GM23248 (cell line): Measurements from ENCODE around the gene SLC4A8. TPM values are rescaled to one million over a fixed set of nuclear protein-coding genes. Genes with fewer than 3 reads are reported as not detected.

Source experiments
- DNase-seq: peaks from one replicate; pipeline ENCODE4 v3.0.0-alpha.2; 2015
- H2AFZ ChIP-seq: fragments of 200-600 bp; sonication (generic); 2 replicates; pipeline ENCODE4 v1.6.1; 2016; ENCODE audit warnings: antibody characterized with exemption
- H3F3A ChIP-seq: fragments of 200-600 bp; sonication (generic); 2 replicates; pipeline ENCODE4 v1.6.1; 2016; ENCODE audit warnings: mild to moderate bottlenecking, antibody characterized with exemption, mixed run types; ENCODE audit not compliant: insufficient read depth
- H3K27ac ChIP-seq: fragments of 200-600 bp; sonication (generic); 2 replicates; pipeline ENCODE4 v1.5.1; 2016; ENCODE audit warnings: mild to moderate bottlenecking
- H3K27me3 ChIP-seq: fragments of 200-600 bp; sonication (generic); replicated peaks from 2 replicates; pipeline ENCODE4 v1.6.1; 2016; ENCODE audit warnings: mild to moderate bottlenecking; ENCODE audit not compliant: insufficient read depth
- H3K36me3 ChIP-seq: fragments of 200-600 bp; sonication (generic); 2 replicates; pipeline ENCODE4 v1.6.1; 2016; ENCODE audit warnings: low read depth, mild to moderate bottlenecking
- H3K4me1 ChIP-seq: fragments of 200-600 bp; sonication (generic); 2 replicates; pipeline ENCODE4 v1.6.1; 2016; ENCODE audit warnings: mild to moderate bottlenecking; ENCODE audit not compliant: insufficient read depth
- H3K4me2 ChIP-seq: fragments of 200-600 bp; sonication (generic); one replicate; pipeline ENCODE4 v1.6.1; 2016; ENCODE audit warnings: mild to moderate bottlenecking; ENCODE audit not compliant: unreplicated experiment
- H3K4me3 ChIP-seq: fragments of 200-600 bp; sonication (generic); 2 replicates; pipeline ENCODE4 v1.5.1; 2016; ENCODE audit warnings: mild to moderate bottlenecking
- H3K79me2 ChIP-seq: fragments of 200-600 bp; sonication (generic); 2 replicates; pipeline ENCODE4 v1.6.1; 2016; ENCODE audit warnings: mild to moderate bottlenecking; ENCODE audit not compliant: insufficient read depth
- H3K9ac ChIP-seq: fragments of 200-600 bp; sonication (generic); 2 replicates; pipeline ENCODE4 v1.6.1; 2016; ENCODE audit warnings: mild to moderate bottlenecking
- H3K9me2 ChIP-seq: fragments of 200-600 bp; sonication (generic); 2 replicates; pipeline ENCODE4 v1.6.1; 2016; ENCODE audit warnings: mixed run types, mild to moderate bottlenecking, moderate library complexity; ENCODE audit not compliant: insufficient read depth
- H3K9me3 ChIP-seq: fragments of 200-600 bp; sonication (generic); one replicate; pipeline ENCODE4 v1.6.1; 2017; ENCODE audit warnings: low read depth
- H4K20me1 ChIP-seq: fragments of 200-600 bp; sonication (generic); 2 replicates; pipeline ENCODE4 v1.6.0; 2016; ENCODE audit not compliant: insufficient read depth
- EZH2 ChIP-seq: fragments of 200-600 bp; sonication (generic); IDR thresholded peaks from 2 replicates; pipeline ENCODE4 v1.6.1; 2018; ENCODE audit warnings: antibody characterized with exemption, mild to moderate bottlenecking; ENCODE audit not compliant: insufficient read depth, poor library complexity, severe bottlenecking
- EZH2phosphoT487 ChIP-seq: fragments of 200-600 bp; sonication (generic); IDR thresholded peaks from 2 replicates; pipeline ENCODE4 v1.6.1; 2018; ENCODE audit warnings: antibody characterized with exemption, moderate library complexity, mild to moderate bottlenecking, low read depth; ENCODE audit not compliant: insufficient read depth
- WGBS, 2 experiments: methylation state at CpG; one replicate each; pipeline ENCODE4 v1.1.6; 2015 to 2017; ENCODE audit warnings: low lambda C conversion rate in 2 of 2, low coverage in 1 of 2; ENCODE audit errors: missing lambda C conversion rate in 2 of 2; 5-methylcytosine and 5-hydroxymethylcytosine counted together
- in situ Hi-C: fragments of 300-500 bp; cut with MboI; formaldehyde crosslinking; loops from 2 replicates; pipeline ENCODE4 v1.15.0; 2020
- polyA plus RNA-seq: library from polyadenylated mRNA; unstranded; fragments of >200 nt; fragmentation: Nextera tagmentation; extraction: Ambion mirVana; gene quantifications from 2 replicates; pipeline ENCODE4 v1.2.1, GENCODE V29; 2016
- total RNA-seq: library from RNA; depleted of rRNA; stranded (reverse); fragments of >200 nt; shearing (Covaris generic); gene quantifications from 2 replicates; pipeline ENCODE4 v1.2.3, GENCODE V29; 2014

The SLC4A8 gene
- total and polyA plus RNA-seq, 2 experiments from 2014 or later: 2.6 to 3.1 TPM

DNA sequence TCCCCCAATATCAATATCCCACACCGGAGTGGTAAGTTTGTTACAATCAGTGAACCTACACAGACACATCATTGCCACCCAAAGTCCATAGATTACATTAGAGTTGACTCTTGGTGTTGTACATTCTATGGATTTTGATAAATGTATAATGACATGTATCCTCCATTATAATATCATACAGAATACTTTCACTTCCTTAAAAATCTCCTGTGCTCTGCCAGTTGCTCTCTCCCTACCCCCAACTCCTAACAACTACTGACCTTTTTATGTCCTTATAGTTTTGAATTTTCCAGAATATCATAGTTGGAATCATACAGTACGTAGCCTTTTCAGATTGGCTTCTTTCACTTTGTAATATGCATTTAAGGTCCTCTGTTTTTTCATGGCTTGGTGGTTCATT lies 48.4 kb downstream of the SLC4A8 start:
- Histone ChIP-seq H4K20me1 (no peaks in the 10 kb centered on the region), H3K9me2 (no peaks in the 10 kb centered on the region), H3K27me3 (no peaks in the 10 kb centered on the region), H3K36me3 (no peaks in the 10 kb centered on the region), H3K4me1 (no peaks in the 10 kb centered on the region), H3K4me3 (no peak overlapping the region), H3K9me3 (no peaks in the 10 kb centered on the region), H2AFZ (no peak overlapping the region), H3F3A (no peaks in the 10 kb centered on the region), H3K4me2 (no peak overlapping the region), H3K79me2 (no peaks in the 10 kb centered on the region), H3K9ac (no peak overlapping the region), H3K27ac (no peak overlapping the region)
- 86 to 92% methylated on average over 2 of the region's 2 CpGs for WGBS, 2 experiments
- in situ Hi-C loops: no loop called here
- DNase-seq: no peak
- TF ChIP-seq EZH2phosphoT487 (no peak), EZH2 (no peak)

DNA sequence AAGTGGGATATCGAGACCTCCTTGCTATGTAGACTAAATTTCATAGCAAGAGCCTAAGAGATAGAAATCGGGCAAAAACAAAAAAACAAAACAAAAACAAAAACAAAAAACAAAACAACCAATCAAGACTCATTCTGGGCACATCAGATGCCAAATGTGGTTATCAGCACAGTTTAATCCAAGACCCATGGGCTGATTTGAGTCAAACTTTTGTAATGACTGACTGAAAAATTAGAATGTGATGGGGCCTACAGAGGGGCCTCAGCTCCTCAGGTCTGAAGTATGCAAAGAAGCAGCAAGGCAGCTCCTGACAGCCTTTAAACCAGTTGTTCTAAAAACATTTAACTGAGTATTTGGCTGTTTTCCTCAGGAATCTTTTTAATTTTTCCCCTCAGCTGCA lies 49.3 kb downstream of the SLC4A8 start:
- Histone ChIP-seq H3K36me3 (no peaks in the 10 kb centered on the region), H4K20me1 (no peaks in the 10 kb centered on the region), H3K79me2 (no peaks in the 10 kb centered on the region), H3K27ac (no peak overlapping the region), H3K4me3 (no peak overlapping the region), H2AFZ (no peak overlapping the region), H3K4me1 (no peaks in the 10 kb centered on the region), H3K9me2 (no peaks in the 10 kb centered on the region), H3K9ac (no peak overlapping the region), H3K27me3 (no peaks in the 10 kb centered on the region), H3F3A (no peaks in the 10 kb centered on the region), H3K9me3 (no peaks in the 10 kb centered on the region), H3K4me2 (no peak overlapping the region)
- 88 to 100% methylated on average over 2 of the region's 2 CpGs for WGBS, 2 experiments
- no peak for DNase-seq
- TF ChIP-seq EZH2phosphoT487: no peak
- in situ Hi-C loops: no loop called here

DNA sequence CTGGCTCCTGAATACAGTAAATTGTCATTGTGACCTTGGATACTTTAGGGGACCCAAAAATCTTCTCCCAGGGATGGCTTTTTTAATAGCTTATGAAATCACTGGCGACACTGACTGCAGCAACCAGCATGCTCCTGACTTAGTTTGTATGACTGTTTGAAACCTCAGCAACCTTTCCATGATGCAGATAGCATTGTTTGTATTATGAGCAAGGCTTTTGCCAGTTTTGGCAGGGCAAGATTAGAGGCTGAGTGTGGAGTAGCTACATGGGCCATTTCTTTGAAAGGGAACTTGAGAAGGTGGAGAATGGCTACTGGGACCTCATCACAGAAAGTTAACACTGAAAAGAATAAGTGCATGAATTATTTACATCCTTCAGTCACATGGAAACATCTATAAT lies 50.9 kb downstream of the SLC4A8 start:
- Histone ChIP-seq H4K20me1 (no peaks in the 10 kb centered on the region), H3K9ac (no peak overlapping the region), H3K27ac (no peak overlapping the region), H3K9me3 (no peaks in the 10 kb centered on the region), H3K4me2 (no peak overlapping the region), H3K9me2 (no peaks in the 10 kb centered on the region), H3K27me3 (no peaks in the 10 kb centered on the region), H3K4me3 (no peak overlapping the region), H3K36me3 (no peaks in the 10 kb centered on the region), H2AFZ (no peak overlapping the region), H3K79me2 (no peaks in the 10 kb centered on the region), H3F3A (no peaks in the 10 kb centered on the region), H3K4me1 (no peaks in the 10 kb centered on the region)
- WGBS, 2 experiments: 75 to 76% methylated on average over 1 of the region's 1 CpG
- TF ChIP-seq EZH2phosphoT487: no peak
- no peak for TF ChIP-seq EZH2
- in situ Hi-C loops: no loop called here
- peak; percentile 38 for DNase-seq

DNA sequence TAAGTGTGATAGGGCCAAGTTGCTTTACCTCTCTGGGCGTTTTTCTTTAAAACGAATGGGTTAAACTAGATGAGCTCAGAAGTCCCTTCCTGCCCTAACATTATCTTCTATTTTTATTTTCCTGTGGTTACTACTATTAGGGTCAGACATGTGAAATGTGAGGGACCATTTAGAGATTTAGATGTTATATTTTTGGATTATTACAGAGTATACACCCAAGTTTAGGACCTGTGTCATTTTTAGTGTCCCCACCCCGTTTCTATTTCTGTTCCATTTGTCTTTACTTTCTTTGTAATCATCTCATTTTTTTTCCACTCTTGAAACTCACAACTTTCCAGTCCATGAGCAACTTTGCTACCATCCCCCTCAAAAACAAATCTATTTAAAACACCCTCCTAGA lies 56.3 kb downstream of the SLC4A8 start:
- in situ Hi-C loops: no loop called here
- Histone ChIP-seq H3K9me3 (no peaks in the 10 kb centered on the region), H3K4me3 (no peak overlapping the region), H3K79me2 (no peaks in the 10 kb centered on the region), H3K27ac (no peak overlapping the region), H4K20me1 (no peaks in the 10 kb centered on the region), H3K9me2 (no peaks in the 10 kb centered on the region), H3K36me3 (no peaks in the 10 kb centered on the region), H3K4me1 (no peaks in the 10 kb centered on the region), H3K9ac (no peak overlapping the region), H2AFZ (no peak overlapping the region), H3F3A (no peaks in the 10 kb centered on the region), H3K4me2 (no peak overlapping the region), H3K27me3 (no peaks in the 10 kb centered on the region)
- no peak for DNase-seq
- no peak for TF ChIP-seq EZH2
- TF ChIP-seq EZH2phosphoT487: no peak
- WGBS, 2 experiments: 78 to 79% methylated on average over 3 of the region's 3 CpGs

DNA sequence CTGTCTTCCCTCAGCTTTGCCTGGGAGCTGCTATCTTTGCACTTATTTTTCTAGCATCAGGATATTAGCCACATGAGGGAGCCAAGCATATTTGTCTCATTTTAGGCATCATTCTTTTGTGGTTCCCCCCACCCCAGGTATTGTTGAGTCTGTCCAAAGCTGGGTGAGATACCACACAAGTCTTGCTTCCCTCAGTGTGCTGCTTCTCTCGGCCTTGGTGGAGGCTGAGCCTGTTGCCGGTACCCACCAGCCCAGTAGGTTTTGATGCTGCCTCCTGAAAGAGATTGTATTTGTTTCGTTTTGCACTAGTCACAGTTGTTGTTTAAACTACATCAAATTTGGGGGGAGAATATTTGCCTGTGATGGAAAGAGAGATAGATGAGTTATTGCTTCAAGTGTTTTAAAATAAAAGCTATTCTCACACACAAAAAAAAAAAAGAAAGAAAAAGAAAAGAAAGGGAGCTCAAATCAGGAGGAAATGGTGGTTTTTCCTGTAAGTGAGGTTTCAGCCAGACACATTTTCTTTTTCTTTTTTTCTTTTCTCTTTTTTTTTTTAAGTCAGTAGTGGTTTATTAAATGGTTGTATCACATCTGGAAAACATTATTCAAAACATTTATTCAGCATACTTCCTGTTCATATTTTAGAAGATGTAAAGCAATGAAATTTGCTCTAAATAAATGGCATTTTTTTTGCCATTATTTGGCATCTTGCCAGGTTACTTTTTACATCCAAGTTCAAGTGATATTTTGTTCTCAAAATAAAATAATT lies 58.5 kb downstream of the SLC4A8 start:
- Histone ChIP-seq H3K27ac (no peak overlapping the region), H3K4me3 (no peak overlapping the region), H3K9ac (no peak overlapping the region), H3K4me2 (no peak overlapping the region), H3F3A (no peaks in the 10 kb centered on the region), H3K79me2 (no peaks in the 10 kb centered on the region), H4K20me1 (no peaks in the 10 kb centered on the region), H3K9me2 (no peaks in the 10 kb centered on the region), H3K36me3 (no peaks in the 10 kb centered on the region), H2AFZ (no peak overlapping the region), H3K9me3 (no peaks in the 10 kb centered on the region), H3K4me1 (no peaks in the 10 kb centered on the region), H3K27me3 (no peaks in the 10 kb centered on the region)
- WGBS, 2 experiments: 78 to 89% methylated on average over 3 of the region's 3 CpGs
- no peak for TF ChIP-seq EZH2phosphoT487
- no peak for TF ChIP-seq EZH2
- peak; percentile 4 for DNase-seq
- in situ Hi-C loops: no loop called here
